ENCODE data around the gene GSG1L.

GSG1L gene

GRCh38 chr16:28085389-28086171 is 22.1 kb upstream of the GSG1L start:
- H3K4me3 Mint-ChIP-seq, result no peak overlapping the region
- no peak for ATAC-seq
- H3K9me3 Mint-ChIP-seq, result no peaks in the 10 kb centered on the region
- no peak for DNase-seq (ENCODE audit: low spot score in 2 of 2)
- peaks cover 6% of the 10 kb centered on the region for H3K36me3 Mint-ChIP-seq
- peaks cover 14% of the 10 kb centered on the region for H3K4me1 Mint-ChIP-seq
- no peak overlapping the region for H3K27ac Mint-ChIP-seq

GRCh38 chr16:28084209-28084608 is 20.7 kb upstream of the GSG1L start:
- H3K9me3 Mint-ChIP-seq, result no peaks in the 10 kb centered on the region
- ATAC-seq (no peak), DNase-seq (ENCODE audit: low spot score in 2 of 2) (no peak)
- H3K4me1 Mint-ChIP-seq, result peaks cover 2% of the 10 kb centered on the region
- no peaks in the 10 kb centered on the region for H3K36me3 Mint-ChIP-seq
- H3K4me3 Mint-ChIP-seq, result no peak overlapping the region
- no peak overlapping the region for H3K27ac Mint-ChIP-seq

GRCh38 chr16:28082624-28083023 is 19.1 kb upstream of the GSG1L start:
- Mint-ChIP-seq H3K4me1 (no peaks in the 10 kb centered on the region), H3K36me3 (no peaks in the 10 kb centered on the region), H3K9me3 (no peaks in the 10 kb centered on the region), H3K27ac (no peak overlapping the region), H3K4me3 (no peak overlapping the region)
- ATAC-seq (no peak), DNase-seq (ENCODE audit: low spot score in 2 of 2) (no peak)

GRCh38 chr16:28081391-28081968 is 18.0 kb upstream of the GSG1L start:
- no peak for ATAC-seq
- Mint-ChIP-seq H3K27ac (peak overlapping the region; percentile 56), H3K4me1 (no peaks in the 10 kb centered on the region), H3K9me3 (no peaks in the 10 kb centered on the region), H3K4me3 (no peak overlapping the region), H3K36me3 (no peaks in the 10 kb centered on the region)
- no peak for DNase-seq (ENCODE audit: low spot score in 2 of 2)

GRCh38 chr16:28078261-28078660 is 14.7 kb upstream of the GSG1L start:
- H3K4me1 Mint-ChIP-seq, result no peaks in the 10 kb centered on the region
- ATAC-seq (no peak), DNase-seq (ENCODE audit: low spot score in 2 of 2) (no peak)
- H3K4me3 Mint-ChIP-seq, result no peak overlapping the region
- no peaks in the 10 kb centered on the region for H3K9me3 Mint-ChIP-seq
- no peak overlapping the region for H3K27ac Mint-ChIP-seq
- no peaks in the 10 kb centered on the region for H3K36me3 Mint-ChIP-seq

- Mint-ChIP-seq H3K36me3 (no peaks in the 10 kb centered on the region), H3K4me1 (peaks cover 6% of the 10 kb centered on the region), H3K9me3 (no peaks in the 10 kb centered on the region), H3K4me3 (no peak overlapping the region), H3K27ac (no peak overlapping the region)
- ATAC-seq (no peak), DNase-seq (ENCODE audit: low spot score in 2 of 2) (no peak)
Observed at GRCh38 chr16:28073836-28074235, 10.3 kb upstream of the GSG1L start.

GRCh38 chr16:28072087-28072486 is 8.6 kb upstream of the GSG1L start:
- DNase-seq (ENCODE audit: low spot score in 2 of 2) (no peak), ATAC-seq (no peak)
- Mint-ChIP-seq H3K36me3 (no peaks in the 10 kb centered on the region), H3K4me1 (peaks cover 6% of the 10 kb centered on the region), H3K27ac (no peak overlapping the region), H3K9me3 (no peaks in the 10 kb centered on the region), H3K4me3 (no peak overlapping the region)

GRCh38 chr16:28069971-28070794 is 6.7 kb upstream of the GSG1L start:
- Mint-ChIP-seq H3K27ac (no peak overlapping the region), H3K4me3 (no peak overlapping the region), H3K4me1 (peaks cover 6% of the 10 kb centered on the region), H3K9me3 (no peaks in the 10 kb centered on the region), H3K36me3 (no peaks in the 10 kb centered on the region)
- ATAC-seq (no peak), DNase-seq (ENCODE audit: low spot score in 2 of 2) (no peak)

- DNase-seq (ENCODE audit: low spot score in 2 of 2) (no peak), ATAC-seq (no peak)
- Mint-ChIP-seq H3K4me3 (no peak overlapping the region), H3K27ac (no peak overlapping the region), H3K9me3 (no peaks in the 10 kb centered on the region), H3K4me1 (peaks cover 6% of the 10 kb centered on the region), H3K36me3 (no peaks in the 10 kb centered on the region)
Observed at GRCh38 chr16:28068976-28069375, 5.5 kb upstream of the GSG1L start.

- no peak for ATAC-seq
- H3K9me3 Mint-ChIP-seq, result no peaks in the 10 kb centered on the region
- H3K4me1 Mint-ChIP-seq, result peaks cover 6% of the 10 kb centered on the region
- H3K36me3 Mint-ChIP-seq, result no peaks in the 10 kb centered on the region
- H3K4me3 Mint-ChIP-seq, result no peak overlapping the region
- no peak overlapping the region for H3K27ac Mint-ChIP-seq
- no peak for DNase-seq (ENCODE audit: low spot score in 2 of 2)
Observed at GRCh38 chr16:28067604-28068379, 4.3 kb upstream of the GSG1L start.

GRCh38 chr16:28064706-28065249 is 1.3 kb upstream of the GSG1L start:
- H3K4me3 Mint-ChIP-seq, result no peak overlapping the region
- no peak overlapping the region for H3K27ac Mint-ChIP-seq
- no peaks in the 10 kb centered on the region for H3K36me3 Mint-ChIP-seq
- DNase-seq (ENCODE audit: low spot score in 2 of 2), result no peak
- no peak for ATAC-seq
- no peaks in the 10 kb centered on the region for H3K4me1 Mint-ChIP-seq
- H3K9me3 Mint-ChIP-seq, result no peaks in the 10 kb centered on the region

- H3K4me1 Mint-ChIP-seq, result peaks cover 5% of the 10 kb centered on the region
- no peaks in the 10 kb centered on the region for H3K36me3 Mint-ChIP-seq
- H3K9me3 Mint-ChIP-seq, result no peaks in the 10 kb centered on the region
- no peak overlapping the region for H3K4me3 Mint-ChIP-seq
- ATAC-seq (no peak), DNase-seq (ENCODE audit: low spot score in 2 of 2) (no peak)
- no peak overlapping the region for H3K27ac Mint-ChIP-seq
Observed at GRCh38 chr16:28064150-28064549, 636 bp upstream of the GSG1L start.

GRCh38 chr16:28062847-28063521 is 530 bp downstream of the GSG1L start:
- Mint-ChIP-seq H3K4me1 (peaks cover 14% of the 10 kb centered on the region), H3K36me3 (no peaks in the 10 kb centered on the region), H3K27ac (no peak overlapping the region), H3K4me3 (no peak overlapping the region), H3K9me3 (no peaks in the 10 kb centered on the region)
- ATAC-seq (no peak), DNase-seq (ENCODE audit: low spot score in 2 of 2) (no peak)

- no peak overlapping the region for H3K27ac Mint-ChIP-seq
- ATAC-seq (no peak), DNase-seq (ENCODE audit: low spot score in 2 of 2) (no peak)
- H3K36me3 Mint-ChIP-seq, result no peaks in the 10 kb centered on the region
- H3K4me3 Mint-ChIP-seq, result no peak overlapping the region
- no peaks in the 10 kb centered on the region for H3K9me3 Mint-ChIP-seq
- H3K4me1 Mint-ChIP-seq, result peaks cover 14% of the 10 kb centered on the region
Observed at GRCh38 chr16:28062261-28062846, 1.2 kb downstream of the GSG1L start.

Data from stimulated activated effector memory CD8-positive, alpha-beta T cell treated with anti-CD3 and anti-CD28 coated beads, Interleukin-12 subunit alpha, Interleukin-12 subunit beta, amount 100 ng/mL, for 72 hours (primary cell).